ENCODE results near the gene MBP.
"Not testable (repeated sequence)": the region's sequence is repeated elsewhere in the genome, so short reads cannot be mapped to it uniquely, and the experiment has no call there.

The MBP gene

GRCh38 chr18:76959605-76960004, 173.0 kb downstream of the MBP start:
- DNase-seq, result no peak

- no peak for DNase-seq
Observed at GRCh38 chr18:76958692-76959341, 173.8 kb downstream of the MBP start.

GRCh38 chr18:76957384-76958355, 174.9 kb downstream of the MBP start:
- no peak for DNase-seq

- DNase-seq, result no peak
Observed at GRCh38 chr18:76956648-76957047, 175.9 kb downstream of the MBP start.

- DNase-seq, result no peak
Observed at GRCh38 chr18:76955524-76956170, 176.9 kb downstream of the MBP start.

GRCh38 chr18:76953583-76954233, 178.9 kb downstream of the MBP start:
- no peak for DNase-seq

- DNase-seq, result no peak
Observed at GRCh38 chr18:76953156-76953555, 179.4 kb downstream of the MBP start.

GRCh38 chr18:76952747-76953146, 179.8 kb downstream of the MBP start:
- no peak for DNase-seq

- no peak for DNase-seq
Observed at GRCh38 chr18:76951456-76952247, 180.9 kb downstream of the MBP start.

- no peak for DNase-seq
Observed at GRCh38 chr18:76948345-76948744, 184.2 kb downstream of the MBP start.

- not testable (repeated sequence) for DNase-seq
Observed at GRCh38 chr18:76944346-76944745, 188.2 kb downstream of the MBP start.

- DNase-seq, result no peak
Observed at GRCh38 chr18:76943542-76944339, 188.8 kb downstream of the MBP start.

- no peak for DNase-seq
Observed at GRCh38 chr18:76941284-76941683, 191.3 kb downstream of the MBP start.

- DNase-seq, result no peak
Observed at GRCh38 chr18:76938619-76939018, 194.0 kb downstream of the MBP start.

- no peak for DNase-seq
Observed at GRCh38 chr18:76937597-76937996, 195.0 kb downstream of the MBP start.

GRCh38 chr18:76936877-76937276, 195.7 kb downstream of the MBP start:
- DNase-seq, result no peak

GRCh38 chr18:76935722-76936337, 196.8 kb downstream of the MBP start:
- DNase-seq, result no peak

GRCh38 chr18:76932026-76932819, 200.4 kb downstream of the MBP start:
- DNase-seq, result no peak

- no peak for DNase-seq
Observed at GRCh38 chr18:76931171-76931570, 201.4 kb downstream of the MBP start.
